ENCODE results near the gene TSNAXIP1. TPM values are rescaled to one million over a fixed set of nuclear protein-coding genes. Genes with fewer than 3 reads are reported as not detected.

TSNAXIP1 gene
- total RNA-seq, 1 donor from 2014 or later: 1.8 TPM

DNA sequence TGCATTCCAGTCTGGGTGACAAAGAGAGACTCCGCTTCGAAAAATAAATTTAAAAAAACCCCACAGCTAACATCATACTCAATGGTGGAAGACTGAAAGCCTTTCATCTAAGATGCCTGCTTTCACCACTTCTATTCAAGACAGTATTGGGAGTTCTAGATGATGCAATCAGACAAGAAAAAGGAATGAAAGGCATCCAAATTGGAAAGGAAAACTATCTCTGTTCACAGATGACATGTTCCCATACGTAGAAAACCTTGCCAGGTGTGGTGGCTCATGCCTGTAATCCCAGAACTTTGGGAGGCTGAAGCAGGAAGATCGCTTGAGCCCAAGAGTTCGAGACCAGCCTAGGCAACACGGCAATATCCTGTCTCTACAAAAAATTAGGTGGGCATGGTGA is 31.4 kb upstream of the TSNAXIP1 start:
- no peak for DNase-seq (ENCODE audit: low spot score)
- TF ChIP-seq, protein P1, sequence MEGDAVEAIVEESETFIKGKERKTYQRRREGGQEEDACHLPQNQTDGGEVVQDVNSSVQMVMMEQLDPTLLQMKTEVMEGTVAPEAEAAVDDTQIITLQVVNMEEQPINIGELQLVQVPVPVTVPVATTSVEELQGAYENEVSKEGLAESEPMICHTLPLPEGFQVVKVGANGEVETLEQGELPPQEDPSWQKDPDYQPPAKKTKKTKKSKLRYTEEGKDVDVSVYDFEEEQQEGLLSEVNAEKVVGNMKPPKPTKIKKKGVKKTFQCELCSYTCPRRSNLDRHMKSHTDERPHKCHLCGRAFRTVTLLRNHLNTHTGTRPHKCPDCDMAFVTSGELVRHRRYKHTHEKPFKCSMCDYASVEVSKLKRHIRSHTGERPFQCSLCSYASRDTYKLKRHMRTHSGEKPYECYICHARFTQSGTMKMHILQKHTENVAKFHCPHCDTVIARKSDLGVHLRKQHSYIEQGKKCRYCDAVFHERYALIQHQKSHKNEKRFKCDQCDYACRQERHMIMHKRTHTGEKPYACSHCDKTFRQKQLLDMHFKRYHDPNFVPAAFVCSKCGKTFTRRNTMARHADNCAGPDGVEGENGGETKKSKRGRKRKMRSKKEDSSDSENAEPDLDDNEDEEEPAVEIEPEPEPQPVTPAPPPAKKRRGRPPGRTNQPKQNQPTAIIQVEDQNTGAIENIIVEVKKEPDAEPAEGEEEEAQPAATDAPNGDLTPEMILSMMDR (IDR thresholded peaks at IDR 0.05): no peak
- Mint-ChIP-seq H3K4me1 (ENCODE audit: low read depth) (peaks cover 27% of the 10 kb centered on the region), H3K4me3 (ENCODE audit: unreplicated experiment) (no peak overlapping the region), H3K9me3 (ENCODE audit: low read depth) (no peaks in the 10 kb centered on the region), H3K27me3 (ENCODE audit: low read depth) (no peaks in the 10 kb centered on the region), H3K27ac (ENCODE audit: unreplicated experiment) (no peak overlapping the region), H3K36me3 (ENCODE audit: low read depth) (peaks cover 6% of the 10 kb centered on the region)

DNA sequence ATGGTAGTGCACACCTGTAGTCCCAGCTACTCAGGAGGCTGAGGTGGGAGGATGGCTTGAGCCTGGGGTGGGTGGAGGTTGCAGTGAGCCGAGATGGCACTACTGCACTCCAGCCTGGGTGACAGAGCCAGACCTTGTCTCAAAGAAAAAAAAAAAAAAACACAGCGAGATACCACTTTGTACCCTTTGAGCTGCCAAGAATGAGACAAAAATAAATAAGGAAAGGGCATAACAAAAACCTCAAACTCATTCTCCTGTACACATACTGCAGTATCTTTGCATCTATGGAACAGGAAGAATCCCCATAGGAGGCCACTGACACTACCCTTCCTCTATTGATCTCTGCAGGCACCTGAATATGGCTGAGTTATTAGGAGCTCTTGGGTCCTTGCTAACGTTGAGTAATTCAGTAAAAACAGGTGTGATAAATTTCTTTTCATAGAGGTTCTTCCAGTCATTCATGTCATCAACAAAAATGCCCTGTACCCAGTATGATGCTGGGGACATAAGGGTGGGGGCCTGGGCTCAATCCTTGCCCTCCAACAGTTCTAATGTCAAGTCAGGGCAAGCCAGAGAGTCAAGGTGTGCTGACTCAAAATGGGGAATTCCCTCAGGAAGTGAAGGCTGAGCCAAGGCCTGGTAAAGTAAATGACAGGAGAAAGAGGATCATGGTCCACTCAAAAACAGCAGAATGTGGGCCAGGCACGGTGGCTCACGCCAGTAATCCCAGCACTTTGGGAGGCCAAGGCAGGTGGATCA is 27.3 kb upstream of the TSNAXIP1 start:
- H3K36me3 Mint-ChIP-seq (ENCODE audit: low read depth): no peaks in the 10 kb centered on the region
- TF ChIP-seq, protein P1 (IDR thresholded peaks at IDR 0.05): no peak
- DNase-seq (ENCODE audit: low spot score): no peak
- no peak overlapping the region for H3K4me3 Mint-ChIP-seq (ENCODE audit: unreplicated experiment)
- H3K27ac Mint-ChIP-seq (ENCODE audit: unreplicated experiment): no peak overlapping the region
- H3K4me1 Mint-ChIP-seq (ENCODE audit: low read depth): peaks cover 2% of the 10 kb centered on the region
- no peaks in the 10 kb centered on the region for H3K9me3 Mint-ChIP-seq (ENCODE audit: low read depth)
- no peaks in the 10 kb centered on the region for H3K27me3 Mint-ChIP-seq (ENCODE audit: low read depth)

DNA sequence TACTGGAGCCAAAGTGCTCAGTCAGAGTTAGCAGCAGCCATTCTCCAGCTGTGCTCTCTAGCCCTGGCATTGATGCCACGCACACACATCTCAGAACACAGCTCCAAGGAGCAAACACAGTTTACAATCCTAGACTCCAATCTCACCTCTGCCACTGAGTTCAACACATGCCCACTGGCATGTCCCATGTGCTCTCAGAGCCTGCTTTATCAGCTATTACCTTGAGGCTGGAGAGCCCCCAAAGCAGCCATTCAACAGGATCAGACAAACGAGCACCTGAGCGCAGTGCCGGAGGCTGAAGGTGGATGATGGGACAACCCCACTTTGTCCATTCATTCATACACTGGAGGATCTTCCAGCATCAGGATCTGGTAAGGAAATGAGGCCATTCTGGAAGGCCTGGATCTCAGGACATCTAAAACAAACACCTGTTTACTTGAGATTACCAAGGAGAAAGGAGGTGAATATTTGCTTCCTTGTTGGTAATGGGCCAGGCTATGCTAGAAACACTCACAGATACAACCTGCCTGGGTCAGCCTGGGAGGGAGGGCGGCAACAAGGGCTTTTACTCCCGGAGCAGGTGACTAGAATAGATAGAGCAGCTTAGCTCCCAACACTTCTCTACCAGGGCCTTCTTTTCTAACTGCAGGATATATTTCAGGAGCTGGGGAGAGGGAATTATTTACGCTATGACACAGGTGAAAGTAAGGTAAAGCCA is 25.7 kb upstream of the TSNAXIP1 start:
- TF ChIP-seq, protein P1 (IDR thresholded peaks at IDR 0.05): no peak
- DNase-seq (ENCODE audit: low spot score): no peak
- no peak overlapping the region for H3K4me3 Mint-ChIP-seq (ENCODE audit: unreplicated experiment)
- no peaks in the 10 kb centered on the region for H3K4me1 Mint-ChIP-seq (ENCODE audit: low read depth)
- H3K9me3 Mint-ChIP-seq (ENCODE audit: low read depth): no peaks in the 10 kb centered on the region
- no peaks in the 10 kb centered on the region for H3K36me3 Mint-ChIP-seq (ENCODE audit: low read depth)
- H3K27ac Mint-ChIP-seq (ENCODE audit: unreplicated experiment): no peak overlapping the region
- no peaks in the 10 kb centered on the region for H3K27me3 Mint-ChIP-seq (ENCODE audit: low read depth)

DNA sequence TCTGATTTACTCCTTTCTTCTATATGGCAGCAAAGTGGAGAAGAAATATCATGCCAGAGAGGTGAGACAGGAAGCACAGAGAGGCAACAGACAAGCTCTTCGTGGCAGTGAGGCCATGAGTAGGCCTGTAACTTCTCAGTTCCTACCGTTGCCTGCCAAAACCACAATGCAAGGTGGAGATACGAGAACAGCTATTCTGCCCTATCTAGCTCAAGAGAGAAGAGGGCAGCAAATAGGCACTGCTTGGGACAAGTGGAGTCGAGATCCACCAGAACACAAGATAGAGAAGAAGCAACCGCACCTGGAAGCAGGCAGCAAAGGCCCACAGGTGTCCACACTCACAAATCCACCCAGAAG is 25.1 kb upstream of the TSNAXIP1 start:
- Mint-ChIP-seq H3K4me1 (ENCODE audit: low read depth) (no peaks in the 10 kb centered on the region), H3K36me3 (ENCODE audit: low read depth) (no peaks in the 10 kb centered on the region), H3K9me3 (ENCODE audit: low read depth) (no peaks in the 10 kb centered on the region), H3K27ac (ENCODE audit: unreplicated experiment) (no peak overlapping the region), H3K27me3 (ENCODE audit: low read depth) (no peaks in the 10 kb centered on the region), H3K4me3 (ENCODE audit: unreplicated experiment) (no peak overlapping the region)
- TF ChIP-seq, protein P1 (IDR thresholded peaks at IDR 0.05): no peak
- no peak for DNase-seq (ENCODE audit: low spot score)

DNA sequence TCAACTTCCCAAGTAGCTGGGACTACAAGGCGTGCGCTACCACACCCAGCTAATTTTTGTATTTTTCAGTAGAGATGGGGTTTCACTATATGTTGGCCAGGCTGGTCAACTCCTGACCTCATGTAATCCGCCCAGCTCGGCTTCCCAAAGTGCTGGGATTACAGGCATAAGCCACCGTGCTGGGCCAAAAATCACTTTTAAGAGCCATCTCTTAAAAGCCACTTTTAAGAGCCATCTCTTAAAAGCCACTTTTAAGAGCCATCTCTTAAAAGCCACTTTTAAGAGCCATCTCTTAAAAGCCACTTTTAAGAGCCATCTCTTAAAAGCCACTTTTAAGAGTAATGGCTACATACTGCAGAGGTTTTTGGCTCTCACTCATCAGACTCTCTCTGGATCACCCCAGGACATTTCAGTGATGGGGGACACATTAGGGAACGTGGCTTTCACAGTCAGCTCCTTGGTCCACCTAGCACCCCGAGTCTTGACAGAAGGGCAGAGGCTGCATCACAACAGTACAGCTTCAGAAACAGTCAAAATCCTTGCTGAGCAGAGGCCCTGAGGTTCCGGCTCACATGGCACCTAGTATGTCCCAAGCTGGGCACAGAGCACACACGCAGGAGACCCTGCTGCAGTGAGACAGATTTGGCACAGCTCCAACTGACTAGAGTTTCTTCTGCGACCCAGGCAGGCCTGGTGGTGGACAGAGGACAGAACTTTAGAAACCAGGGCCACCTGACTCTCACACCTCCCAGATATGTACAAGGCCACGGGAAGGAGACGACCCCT is 23.9 kb upstream of the TSNAXIP1 start:
- no peaks in the 10 kb centered on the region for H3K27me3 Mint-ChIP-seq (ENCODE audit: low read depth)
- H3K4me3 Mint-ChIP-seq (ENCODE audit: unreplicated experiment): no peak overlapping the region
- TF ChIP-seq, protein P1 (IDR thresholded peaks at IDR 0.05): no peak
- no peaks in the 10 kb centered on the region for H3K9me3 Mint-ChIP-seq (ENCODE audit: low read depth)
- no peaks in the 10 kb centered on the region for H3K36me3 Mint-ChIP-seq (ENCODE audit: low read depth)
- H3K4me1 Mint-ChIP-seq (ENCODE audit: low read depth): no peaks in the 10 kb centered on the region
- no peak overlapping the region for H3K27ac Mint-ChIP-seq (ENCODE audit: unreplicated experiment)
- DNase-seq (ENCODE audit: low spot score): no peak
